ENCODE measurements around the gene STAB2. TPM values are rescaled to one million over a fixed set of nuclear protein-coding genes. Genes with fewer than 3 reads are reported as not detected.

Gene STAB2
- polyA plus RNA-seq, 1 of the 3 experiments (the other 2 are of a cell fraction) = not detected

- no peak overlapping the region for H3K4me2 ChIP-seq
- DNase-seq = no peak
- no peaks in the 10 kb centered on the region for H3K36me3 ChIP-seq (replicated peaks in 1 of 2; ENCODE audit: control insufficient read depth in 1 of 2, insufficient read depth in 2 of 2, low read length in 1 of 2)
- ChIA-PET CTCF (no interaction called here), POLR2A (no interaction called here)
- no peak overlapping the region for H3K9ac ChIP-seq
- TF ChIP-seq FOXM1 (IDR thresholded peaks at IDR 0.05; ENCODE audit: low read depth) = no peak
- TF ChIP-seq TEAD4 (IDR thresholded peaks at IDR 0.05; ENCODE audit: borderline replicate concordance, insufficient read depth) = no peak
- no peak for TF ChIP-seq EZH2phosphoT487 (IDR thresholded peaks at IDR 0.05; ENCODE audit: borderline replicate concordance, low read depth)
- TF ChIP-seq ELF1 (IDR thresholded peaks at IDR 0.05) = no peak
- no peak for TF ChIP-seq IRF3 (IDR thresholded peaks at IDR 0.05; ENCODE audit: low read depth, low read length)
- TF ChIP-seq JUND (IDR thresholded peaks at IDR 0.05) = no peak
- no peak for TF ChIP-seq NRF1 (IDR thresholded peaks at IDR 0.05; ENCODE audit: low read depth, low read length)
- no peak for TF ChIP-seq USF2 (IDR thresholded peaks at IDR 0.05; ENCODE audit: borderline replicate concordance, low read depth, low read length)
- no peak for TF ChIP-seq RFX5 (IDR thresholded peaks at IDR 0.05; ENCODE audit: low read length)
- TF ChIP-seq SMC3 (IDR thresholded peaks at IDR 0.05; ENCODE audit: low read depth, low read length) = no peak
- no peak for TF ChIP-seq TCF12 (IDR thresholded peaks at IDR 0.05)
- TF ChIP-seq FOSL2 (IDR thresholded peaks at IDR 0.05; ENCODE audit: borderline replicate concordance, low read depth) = no peak
- TF ChIP-seq GATA2 (CRISPR knock-in tag; IDR thresholded peaks at IDR 0.05) = no peak
- no peak for TF ChIP-seq TAF1 (IDR thresholded peaks at IDR 0.05; ENCODE audit: borderline replicate concordance, low read depth, low read length)
- TF ChIP-seq FOXJ3 (CRISPR knock-in tag; IDR thresholded peaks at IDR 0.05) = no peak
- TF ChIP-seq PBX3 (IDR thresholded peaks at IDR 0.05) = no peak
- TF ChIP-seq RXRA (IDR thresholded peaks at IDR 0.05; ENCODE audit: borderline replicate concordance, low read depth) = no peak
- no peak for TF ChIP-seq GABPA (IDR thresholded peaks at IDR 0.05; ENCODE audit: low read depth)
- H3K9me3 ChIP-seq = no peaks in the 10 kb centered on the region
- H3K4me3 ChIP-seq (ENCODE audit: low read depth in 2 of 2, low read length in 1 of 2) = no peak overlapping the region
- no peaks in the 10 kb centered on the region for H3K27me3 ChIP-seq (ENCODE audit: insufficient read depth)
- H3K4me1 ChIP-seq (ENCODE audit: control insufficient read depth in 1 of 2, insufficient read depth in 2 of 2, low read depth in 1 of 2, low read length in 1 of 2) = no peaks in the 10 kb centered on the region
- no peak overlapping the region for H3K27ac ChIP-seq (ENCODE audit: low read depth in 2 of 2, low read length in 1 of 2)
- no peaks in the 10 kb centered on the region for H3K79me2 ChIP-seq (ENCODE audit: insufficient read depth)
- H3F3A ChIP-seq (replicated peaks; ENCODE audit: insufficient read depth) = no peaks in the 10 kb centered on the region
- H3K9me2 ChIP-seq = no peaks in the 10 kb centered on the region
- no peak overlapping the region for H2AFZ ChIP-seq (ENCODE audit: low read depth)
- H4K20me1 ChIP-seq (ENCODE audit: insufficient read depth) = no peaks in the 10 kb centered on the region
- WGBS (ENCODE audit: low lambda C conversion rate) = 83% methylated on average over 1 of the region's 3 CpGs
Observed at GRCh38 chr12:103755425-103755824, 168.4 kb downstream of the STAB2 start.

- Histone ChIP-seq H3K9me3 (no peaks in the 10 kb centered on the region), H2AFZ (ENCODE audit: low read depth) (no peak overlapping the region), H3K4me1 (ENCODE audit: control insufficient read depth in 1 of 2, insufficient read depth in 2 of 2, low read depth in 1 of 2, low read length in 1 of 2) (no peaks in the 10 kb centered on the region), H3K9me2 (no peaks in the 10 kb centered on the region), H3K4me2 (no peak overlapping the region), H3K36me3 (replicated peaks in 1 of 2; ENCODE audit: control insufficient read depth in 1 of 2, insufficient read depth in 2 of 2, low read length in 1 of 2) (no peaks in the 10 kb centered on the region), H3K27ac (ENCODE audit: low read depth in 2 of 2, low read length in 1 of 2) (no peak overlapping the region), H3K4me3 (ENCODE audit: low read depth in 2 of 2, low read length in 1 of 2) (no peak overlapping the region), H3K79me2 (ENCODE audit: insufficient read depth) (no peaks in the 10 kb centered on the region), H3K27me3 (ENCODE audit: insufficient read depth) (no peaks in the 10 kb centered on the region), H3K9ac (no peak overlapping the region), H3F3A (replicated peaks; ENCODE audit: insufficient read depth) (no peaks in the 10 kb centered on the region), H4K20me1 (ENCODE audit: insufficient read depth) (no peaks in the 10 kb centered on the region)
- WGBS (ENCODE audit: low lambda C conversion rate) = 74% methylated on average over 5 of the region's 5 CpGs
- ChIA-PET CTCF (no interaction called here), POLR2A (no interaction called here)
- DNase-seq = no peak
- TF ChIP-seq ZBTB33 (IDR thresholded peaks at IDR 0.05; ENCODE audit: borderline replicate concordance, low read depth) = no peak
- no peak for TF ChIP-seq NFIC (IDR thresholded peaks at IDR 0.05; ENCODE audit: borderline replicate concordance)
- no peak for TF ChIP-seq RXRA (IDR thresholded peaks at IDR 0.05; ENCODE audit: borderline replicate concordance, low read depth)
- TF ChIP-seq NRF1 (IDR thresholded peaks at IDR 0.05; ENCODE audit: low read depth, low read length) = no peak
- TF ChIP-seq SIN3A (IDR thresholded peaks at IDR 0.05; ENCODE audit: borderline replicate concordance, low read depth, low read length) = no peak
- no peak for TF ChIP-seq EP300 (IDR thresholded peaks at IDR 0.05; ENCODE audit: borderline replicate concordance in 1 of 2, low read depth in 1 of 2, low read length in 1 of 2)
- no peak for TF ChIP-seq SMC3 (IDR thresholded peaks at IDR 0.05; ENCODE audit: low read depth, low read length)
- TF ChIP-seq CTCF (IDR thresholded peaks at IDR 0.05) = no peak
- no peak for TF ChIP-seq GABPA (IDR thresholded peaks at IDR 0.05; ENCODE audit: low read depth)
- no peak for TF ChIP-seq RFX5 (IDR thresholded peaks at IDR 0.05; ENCODE audit: low read length)
- no peak for TF ChIP-seq ELF1 (IDR thresholded peaks at IDR 0.05)
- no peak for TF ChIP-seq FOXM1 (IDR thresholded peaks at IDR 0.05; ENCODE audit: low read depth)
Observed at GRCh38 chr12:103756443-103756842, 169.4 kb downstream of the STAB2 start.

Data from SK-N-SH (cell line).